Right hindlimb (tissue), 1 donor: ENCODE measurements around the gene PMAIP1.
"Not testable (repeated sequence)": the region's sequence is repeated elsewhere in the genome, so short reads cannot be mapped to it uniquely, and the experiment has no call there.

Experiments
- DNase-seq: peaks from one replicate; pipeline ENCODE4 v3.0.0-alpha.2; 2018

Gene PMAIP1

DNA sequence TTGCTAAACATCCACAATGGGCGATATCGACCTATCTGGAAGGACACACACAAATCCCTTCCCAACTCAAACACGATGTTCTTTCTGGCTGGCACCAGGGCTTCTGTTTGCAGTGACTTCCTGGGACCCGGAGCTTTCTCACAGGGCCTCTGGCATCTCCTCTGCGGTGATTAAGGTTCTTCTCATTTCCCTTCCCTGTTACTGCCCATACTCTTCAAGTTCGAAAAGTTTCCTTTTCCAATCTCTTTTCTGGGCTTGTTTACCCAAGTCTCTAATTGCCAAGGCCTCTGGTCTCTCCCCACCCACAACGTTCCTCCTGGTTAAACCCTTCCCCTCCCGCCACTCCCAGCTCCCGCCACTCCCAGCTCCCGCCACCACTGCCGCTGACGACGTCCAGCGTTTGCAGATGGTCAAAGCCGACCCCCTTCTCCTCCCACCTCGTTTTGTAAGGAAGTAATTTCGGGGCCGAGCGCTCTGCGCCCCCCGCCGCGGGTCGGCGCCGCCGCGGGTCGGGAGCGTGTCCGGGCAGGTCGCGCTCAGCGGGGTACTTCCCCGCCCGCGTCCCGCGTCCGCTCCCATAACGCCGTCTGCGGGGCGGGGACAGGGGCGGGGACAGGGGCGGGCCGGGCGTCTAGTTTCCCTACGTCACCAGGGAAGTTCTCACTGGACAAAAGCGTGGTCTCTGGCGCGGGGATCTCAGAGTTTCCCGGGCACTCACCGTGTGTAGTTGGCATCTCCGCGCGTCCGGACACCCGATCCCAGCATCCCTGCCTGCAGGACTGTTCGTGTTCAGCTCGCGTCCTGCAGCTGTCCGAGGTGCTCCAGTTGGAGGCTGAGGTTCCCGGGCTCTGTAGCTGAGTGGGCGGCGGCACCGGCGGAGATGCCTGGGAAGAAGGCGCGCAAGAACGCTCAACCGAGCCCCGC, at the start of gene PMAIP1:
Gene PMAIP1 (plus strand): TSS at position 699 of the 924 bp plus-strand sequence. CDS start 182 bp downstream, at position 881.
- peak; percentile 94 for DNase-seq

DNA sequence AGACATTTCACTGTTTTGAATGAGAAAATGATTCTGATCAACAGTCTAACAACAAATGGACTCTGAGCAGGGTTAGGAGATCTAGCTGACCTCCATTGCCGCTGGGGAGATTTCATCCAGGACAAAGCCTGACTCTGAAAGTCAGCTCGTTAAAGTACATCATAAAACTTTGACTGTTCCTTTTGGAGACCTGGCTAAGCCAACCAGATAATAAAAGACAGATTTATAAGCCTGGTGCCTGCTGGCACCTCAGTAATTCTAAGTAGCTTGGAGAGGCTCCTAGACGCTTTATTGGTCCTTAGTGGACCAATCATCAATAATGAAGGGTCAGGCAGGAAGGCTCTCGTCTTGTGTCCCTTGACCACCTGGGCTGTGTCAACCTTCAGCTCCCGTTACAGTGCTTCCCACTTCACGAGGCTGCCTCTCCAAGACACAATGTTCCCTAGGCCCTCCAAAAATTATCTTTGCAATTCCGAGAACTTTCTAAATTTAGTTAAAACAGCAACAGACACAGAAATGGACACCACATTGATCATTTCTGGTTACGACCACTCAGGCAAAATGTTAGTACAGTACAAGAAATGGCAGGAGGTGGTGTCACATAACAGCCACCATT, 47.9 kb upstream of the PMAIP1 start:
- DNase-seq = no peak

GRCh38 chr18:59852548-59852947, 47.2 kb upstream of the PMAIP1 start:
- no peak for DNase-seq

DNA sequence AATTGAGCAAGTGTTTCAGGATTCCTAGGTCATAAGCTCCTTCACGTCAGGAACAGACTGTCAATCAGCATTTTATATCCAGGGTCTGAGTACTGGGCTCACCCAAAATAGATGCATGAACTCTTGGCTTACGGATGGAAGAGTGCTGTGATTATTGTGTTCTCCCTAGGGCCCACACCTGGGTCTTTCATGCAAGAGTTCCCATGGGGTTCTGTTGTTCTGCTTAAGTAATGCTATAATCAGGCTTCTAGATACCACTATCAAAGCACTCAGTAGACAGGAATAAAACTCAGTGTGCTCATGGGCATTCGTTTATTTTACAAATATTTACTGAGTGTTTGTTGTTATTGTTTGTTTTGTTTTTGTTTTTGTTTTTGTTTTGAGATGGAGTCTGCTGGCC, 46.4 kb upstream of the PMAIP1 start:
- DNase-seq = no peak

DNA sequence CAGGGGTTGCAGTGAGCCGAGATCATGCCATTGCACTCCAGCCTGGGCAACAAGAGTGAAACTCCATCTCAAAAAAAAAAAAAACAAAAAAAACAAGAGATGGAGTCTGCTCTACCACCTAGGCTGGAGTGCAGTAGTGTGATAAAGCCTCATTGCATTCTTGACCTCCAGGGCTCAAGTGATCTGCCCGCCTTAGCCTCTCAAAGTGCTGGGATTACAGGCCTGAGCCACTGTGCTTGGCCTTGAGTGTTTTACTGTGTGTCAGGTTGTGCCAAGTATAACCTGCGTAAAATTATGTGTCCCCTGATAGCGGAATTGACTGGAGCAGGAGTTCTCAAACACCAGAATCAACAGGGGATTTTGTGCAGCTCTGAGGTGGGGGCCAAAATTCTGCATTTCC, 45.8 kb upstream of the PMAIP1 start:
- not testable (repeated sequence) for DNase-seq

- no peak for DNase-seq
Observed at GRCh38 chr18:59861009-59861408, 38.8 kb upstream of the PMAIP1 start.

- no peak for DNase-seq
Observed at GRCh38 chr18:59861963-59862819, 37.6 kb upstream of the PMAIP1 start.

DNA sequence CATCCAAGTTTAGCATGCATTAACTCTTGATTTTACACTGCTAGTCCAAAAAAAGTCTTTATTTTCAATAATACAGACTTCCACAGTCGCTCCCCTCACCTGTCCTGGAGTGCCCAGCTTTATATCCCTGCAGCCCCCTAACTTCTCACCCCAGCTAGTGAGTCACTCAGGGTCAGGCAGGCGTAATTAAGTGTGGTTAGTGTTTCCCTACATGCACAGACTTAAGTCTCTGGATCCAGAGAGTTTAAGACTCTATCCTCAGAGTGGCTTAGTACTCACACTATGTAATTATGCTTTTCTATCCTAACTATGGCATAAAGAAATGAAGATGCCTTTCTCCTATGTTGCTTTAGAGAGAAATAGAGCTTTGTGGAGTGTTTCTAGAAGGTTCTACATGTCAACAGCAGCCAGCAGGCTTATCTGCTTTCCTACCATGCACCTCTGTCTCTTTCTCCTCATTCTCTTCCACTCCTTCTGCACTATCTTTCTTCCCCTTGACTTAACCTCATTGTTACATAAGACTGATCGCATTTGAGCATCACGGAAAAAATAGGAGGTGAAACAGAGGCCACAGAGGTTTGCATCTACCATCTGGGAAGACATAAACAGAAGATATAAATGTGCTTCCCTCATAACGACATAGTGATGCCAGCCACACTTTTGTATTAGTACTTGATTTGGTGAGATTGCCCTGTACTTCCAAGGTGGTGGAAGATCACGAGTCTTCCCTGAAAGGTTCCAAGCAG, 34.4 kb upstream of the PMAIP1 start:
- no peak for DNase-seq

DNA sequence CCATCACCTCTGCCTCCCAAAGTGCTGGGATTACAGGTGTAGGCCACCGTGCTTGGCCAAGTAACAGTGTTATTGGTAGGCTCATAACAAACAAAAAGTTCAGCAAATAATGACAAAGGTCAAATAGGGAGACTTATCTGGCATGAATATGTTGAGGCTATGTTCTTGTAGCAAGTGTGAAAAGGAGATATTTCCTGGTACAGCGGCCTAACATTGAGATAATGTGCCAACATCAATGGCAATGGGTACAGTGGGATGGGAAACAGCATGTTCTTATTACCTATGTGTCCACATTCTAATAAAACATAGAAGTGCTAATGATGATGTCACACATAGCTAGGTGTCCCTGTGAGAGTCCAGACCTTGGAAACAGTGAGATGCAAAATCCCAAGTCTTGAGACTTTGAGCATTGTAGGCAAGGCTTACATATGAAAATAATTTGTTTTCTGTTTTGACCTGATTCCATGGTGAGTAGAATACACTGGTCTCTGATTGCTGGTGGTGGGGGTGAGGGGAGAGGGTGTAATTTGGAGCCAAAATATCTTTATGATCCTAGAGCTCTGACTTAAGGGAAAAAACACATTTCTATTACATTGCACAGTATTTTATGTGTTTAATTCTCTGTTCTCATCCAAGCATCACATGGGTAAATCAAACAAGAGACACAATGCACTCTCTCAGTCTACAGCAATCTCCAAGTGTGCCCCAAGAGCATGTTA, 33.1 kb upstream of the PMAIP1 start:
- peak; percentile 40 for DNase-seq

- no peak for DNase-seq
Observed at GRCh38 chr18:59867337-59868104, 32.3 kb upstream of the PMAIP1 start.

DNA sequence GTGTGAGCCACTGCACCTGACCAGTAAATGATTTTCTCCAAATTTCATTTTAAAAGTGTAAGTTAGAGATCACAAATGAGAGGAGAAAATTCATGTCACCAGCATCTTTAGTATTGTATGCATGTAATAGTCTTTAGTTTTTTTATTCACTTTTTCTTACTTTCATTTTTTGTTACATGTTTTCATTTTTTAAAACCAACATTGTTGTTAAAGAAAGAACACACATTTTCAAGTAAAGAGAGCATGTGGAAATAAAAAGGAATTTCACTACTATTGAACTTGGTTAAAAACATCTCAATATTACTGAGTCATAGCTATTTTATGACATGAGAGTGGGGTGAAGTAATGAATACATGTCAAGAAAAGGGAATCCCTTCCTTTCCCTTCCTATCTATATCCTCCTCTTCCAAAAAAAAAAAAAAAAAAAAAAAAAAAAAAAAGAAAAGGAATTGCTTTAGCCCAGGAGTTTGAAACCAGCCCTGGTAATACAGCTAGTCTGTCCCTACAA, 29.1 kb upstream of the PMAIP1 start:
- DNase-seq = no peak

DNA sequence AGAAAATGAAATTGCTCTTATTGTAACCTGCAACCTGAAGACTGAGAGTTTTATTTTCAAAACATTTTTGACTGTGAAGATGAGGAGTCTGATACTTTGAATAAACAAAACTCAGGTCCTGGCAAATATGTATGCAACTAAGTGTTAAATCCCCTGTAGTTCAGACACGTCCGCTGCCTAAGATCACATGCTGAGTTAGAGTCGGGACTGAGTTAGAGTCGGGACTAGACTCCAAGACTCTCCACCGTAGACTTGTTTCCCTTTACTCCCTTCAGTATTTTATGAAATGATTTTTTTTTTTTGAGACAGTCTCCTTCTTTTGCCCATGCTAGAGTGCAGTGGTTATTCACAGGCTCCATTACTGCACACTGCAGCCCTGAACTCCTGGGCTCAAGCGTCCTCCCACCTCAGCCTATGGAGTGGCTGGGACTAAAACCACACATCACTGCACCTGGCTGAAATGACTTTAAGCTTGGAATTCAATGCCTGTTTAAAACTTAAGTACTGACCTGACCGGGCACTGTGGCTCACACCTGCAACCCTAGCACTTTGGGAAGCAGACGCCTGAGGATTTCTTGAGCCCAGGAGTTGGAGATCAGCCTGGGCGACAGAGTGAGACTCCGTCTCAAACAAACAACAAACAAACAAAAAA, 28.0 kb upstream of the PMAIP1 start:
- DNase-seq = no peak

DNA sequence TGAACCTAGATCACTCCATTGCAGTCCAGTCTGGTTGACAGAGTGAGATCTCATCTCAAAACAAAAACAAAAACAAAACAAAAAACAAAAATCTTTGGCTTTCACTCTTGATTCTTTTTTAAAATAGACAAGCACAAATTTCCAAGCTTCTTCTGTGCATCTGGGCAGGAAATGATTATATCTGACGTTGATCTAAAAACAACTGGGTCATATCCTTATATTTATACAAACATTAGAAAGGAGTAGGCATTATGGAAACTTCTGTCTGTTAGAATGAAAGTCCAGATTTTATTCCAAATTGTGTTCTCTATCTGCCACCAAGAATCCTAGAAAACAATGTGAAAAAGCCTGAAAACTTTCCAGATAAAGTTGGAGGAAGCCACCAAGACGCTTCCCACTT, 26.2 kb upstream of the PMAIP1 start:
- no peak for DNase-seq

GRCh38 chr18:59874166-59874565, 25.6 kb upstream of the PMAIP1 start:
- no peak for DNase-seq

- DNase-seq = no peak
Observed at GRCh38 chr18:59876310-59876626, 23.5 kb upstream of the PMAIP1 start.

- no peak for DNase-seq
Observed at GRCh38 chr18:59877361-59877760, 22.4 kb upstream of the PMAIP1 start.

- DNase-seq = no peak
Observed at GRCh38 chr18:59878644-59879043, 21.2 kb upstream of the PMAIP1 start.

DNA sequence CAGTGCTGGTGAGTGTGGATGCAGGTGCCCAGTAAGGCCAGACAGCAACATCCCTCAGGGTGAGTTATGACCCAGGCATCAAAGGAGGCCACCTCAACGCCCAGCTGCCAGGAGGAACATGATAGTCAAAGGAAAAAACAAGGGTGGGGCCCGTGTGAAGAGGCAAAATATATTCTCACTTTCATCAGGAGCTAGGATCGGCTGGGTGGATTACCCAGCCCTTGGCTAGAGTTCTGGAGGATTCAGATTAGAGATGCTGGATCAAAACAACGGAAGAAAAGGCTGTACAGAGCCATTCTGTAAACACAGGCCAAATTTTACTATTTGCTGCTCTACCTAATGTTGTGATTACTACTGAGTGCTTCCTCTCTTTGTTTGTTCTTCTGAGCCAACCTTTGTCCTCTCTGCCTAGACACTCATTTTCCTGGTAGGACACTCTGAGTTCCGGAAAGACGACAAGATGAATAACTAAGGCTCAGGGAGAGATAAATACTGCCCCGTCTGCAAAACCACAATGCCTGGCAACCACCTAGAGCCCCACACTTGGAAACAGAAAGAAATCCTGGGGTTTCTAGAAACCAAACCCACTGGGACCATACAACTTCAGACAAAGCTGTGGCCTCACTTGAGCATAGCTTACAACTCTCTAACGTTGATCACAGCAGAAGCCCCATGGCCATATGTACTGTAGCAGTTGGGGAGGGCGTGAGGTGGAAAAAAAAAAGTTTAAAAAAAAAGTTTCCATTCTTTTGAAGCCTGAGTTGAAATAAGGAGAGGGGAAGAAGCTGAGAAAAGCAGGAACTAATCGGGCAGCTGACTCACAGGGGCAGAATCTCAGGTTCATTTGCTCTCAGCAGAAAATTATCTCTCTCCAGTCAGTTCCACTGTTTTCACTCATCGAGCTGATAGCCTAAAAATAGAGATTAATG, 17.8 kb upstream of the PMAIP1 start:
- DNase-seq = peak; percentile 26

DNA sequence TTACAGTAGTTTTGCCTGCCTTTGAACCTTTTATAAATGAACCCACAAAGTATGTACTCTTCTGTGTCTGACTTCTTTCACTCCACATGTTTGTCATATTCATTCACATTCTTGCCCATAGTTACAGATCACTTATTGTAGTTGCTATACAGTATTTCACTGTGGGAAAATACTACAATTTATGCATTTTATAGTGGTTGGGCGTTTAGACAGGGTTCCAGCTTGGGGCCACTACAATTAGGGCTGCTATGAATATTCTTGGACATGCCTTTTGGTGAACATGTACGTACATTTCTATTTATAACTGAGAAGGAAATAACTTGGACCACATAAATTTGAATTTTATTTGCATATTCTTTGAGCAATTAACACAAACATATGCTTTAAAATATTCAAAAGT, 15.4 kb upstream of the PMAIP1 start:
- peak; percentile 30 for DNase-seq
